Measurements from ENCODE around the gene KDM1B. TPM values are rescaled to one million over a fixed set of nuclear protein-coding genes. Genes with fewer than 3 reads are reported as not detected.
A peak's percentile ranks its signal among the peaks of the same experiment; 100 is the strongest.

The KDM1B gene
- total RNA-seq, 4 donors from 2014 or later, result 12.1 to 15.8 (median 12.7) TPM

GRCh38 chr6:18260448-18261106 lies 105.4 kb downstream of the KDM1B start:
- TF ChIP-seq CTCF (IDR thresholded peaks at IDR 0.05), result no peak
- ATAC-seq (ENCODE audit: low FRiP score), result no peak
- no peak for DNase-seq (ENCODE audit: low spot score)

- no peak for DNase-seq (ENCODE audit: low spot score)
- no peak for ATAC-seq (ENCODE audit: low FRiP score)
- no peak for TF ChIP-seq CTCF (IDR thresholded peaks at IDR 0.05)
Observed at GRCh38 chr6:18261877-18262276, 106.7 kb downstream of the KDM1B start.

- no peak for TF ChIP-seq CTCF (IDR thresholded peaks at IDR 0.05)
- ATAC-seq (ENCODE audit: low FRiP score), result no peak
Observed at GRCh38 chr6:18262702-18263417, 107.6 kb downstream of the KDM1B start.

GRCh38 chr6:18263418-18264218 lies 108.4 kb downstream of the KDM1B start:
- TF ChIP-seq CTCF (IDR thresholded peaks at IDR 0.05), result no peak
- DNase-seq (ENCODE audit: low spot score), result no peak
- ATAC-seq (ENCODE audit: low FRiP score), result no peak

More at GRCh38 chr6:18262702-18263417, 107.6 kb downstream of the KDM1B start:
- DNase-seq (ENCODE audit: low spot score), result no peak

GRCh38 chr6:18264219-18264922 lies 109.1 kb downstream of the KDM1B start, which contains the start of gene DEK:
TSS of gene DEK (minus strand) at chr6:18264530. CDS start at chr6:18263987, 543 bp downstream.
- no peak for TF ChIP-seq CTCF (IDR thresholded peaks at IDR 0.05)
- ATAC-seq (ENCODE audit: low FRiP score), result peak; percentile 93

GRCh38 chr6:18264923-18265377 lies 109.7 kb downstream of the KDM1B start:
- DNase-seq (ENCODE audit: low spot score) (no peak), ATAC-seq (ENCODE audit: low FRiP score) (no peak)
- no peak for TF ChIP-seq CTCF (IDR thresholded peaks at IDR 0.05)

More at GRCh38 chr6:18264219-18264922, 109.1 kb downstream of the KDM1B start, which contains the start of gene DEK:
- DNase-seq (ENCODE audit: low spot score), result peak; percentile 62

All from omental fat pad (tissue), 4 donors.